Mesendoderm (in vitro differentiated cells): Measurements from ENCODE around the gene SLC6A13.

Experiments used
- DNase-seq: peaks from one replicate; pipeline ENCODE4 v3.0.0; 2013
- H2AK5ac ChIP-seq: 2 replicates; pipeline ENCODE4 v1.6.1; 2013; ENCODE audit warnings: low read length, inconsistent platforms
- H2BK120ac ChIP-seq: 2 replicates; pipeline ENCODE4 v1.6.1; 2013; ENCODE audit warnings: low read depth, mild to moderate bottlenecking, low read length, moderate library complexity, mixed read lengths
- H2BK15ac ChIP-seq: replicated peaks from 2 replicates; pipeline ENCODE4 v1.6.1; 2013; ENCODE audit warnings: low read depth, mild to moderate bottlenecking, moderate library complexity
- H2BK5ac ChIP-seq: 2 replicates; pipeline ENCODE4 v1.6.1; 2013; ENCODE audit warnings: low read length, inconsistent platforms
- H3K18ac ChIP-seq: 2 replicates; pipeline ENCODE4 v1.6.1; 2013; ENCODE audit warnings: mild to moderate bottlenecking, low read length, mixed read lengths
- H3K23ac ChIP-seq: one replicate; pipeline ENCODE4 v1.6.1; 2013; ENCODE audit warnings: low read length
- H3K27ac ChIP-seq: 2 replicates; pipeline ENCODE4 v1.5.1; 2013; ENCODE audit warnings: low read depth, mild to moderate bottlenecking, inconsistent platforms, low read length, moderate library complexity
- H3K27me3 ChIP-seq: 2 replicates; pipeline ENCODE4 v1.6.1; 2013; ENCODE audit warnings: low read length, control low read depth, mild to moderate bottlenecking, inconsistent platforms; ENCODE audit not compliant: insufficient read depth, poor library complexity
- H3K36me3 ChIP-seq: 2 replicates; pipeline ENCODE4 v1.6.1; 2013; ENCODE audit warnings: low read length, inconsistent platforms; ENCODE audit not compliant: control insufficient read depth, insufficient read depth
- H3K4ac ChIP-seq: one replicate; pipeline ENCODE4 v1.6.1; 2013; ENCODE audit warnings: low read depth, mild to moderate bottlenecking, low read length, moderate library complexity
- H3K4me1 ChIP-seq: 2 replicates; pipeline ENCODE4 v1.6.1; 2013; ENCODE audit warnings: low read depth, low read length, inconsistent platforms; ENCODE audit not compliant: control insufficient read depth
- H3K4me2 ChIP-seq: 2 replicates; pipeline ENCODE4 v1.6.1; 2013; ENCODE audit warnings: low read length
- H3K4me3 ChIP-seq: 2 replicates; pipeline ENCODE4 v1.5.1; 2013; ENCODE audit warnings: mild to moderate bottlenecking, low read length
- H3K56ac ChIP-seq: one replicate; pipeline ENCODE4 v1.6.1; 2013; ENCODE audit warnings: low read length
- H3K79me1 ChIP-seq: 2 replicates; pipeline ENCODE4 v1.6.1; 2013; ENCODE audit warnings: low read length, inconsistent platforms
- H3K79me2 ChIP-seq: 2 replicates; pipeline ENCODE4 v1.6.1; 2013; ENCODE audit warnings: mild to moderate bottlenecking, low read length; ENCODE audit not compliant: control insufficient read depth, insufficient read depth
- H3K9ac ChIP-seq: 2 replicates; pipeline ENCODE4 v1.6.1; 2013; ENCODE audit warnings: low read length, inconsistent platforms
- H4K5ac ChIP-seq: one replicate; pipeline ENCODE4 v1.6.1; 2013; ENCODE audit warnings: low read length
- H4K8ac ChIP-seq: one replicate; pipeline ENCODE4 v1.6.1; 2013; ENCODE audit warnings: low read depth, mild to moderate bottlenecking, control low read depth, low read length, moderate library complexity
- WGBS: extraction: QIAGEN DNeasy Blood & Tissue Kit; methylation state at CpG from one replicate; pipeline ENCODE4 v1.1.7; 2013; ENCODE audit warnings: low lambda C conversion rate, missing lambda C conversion rate; ENCODE audit not compliant: insufficient coverage; ENCODE audit errors: extremely low coverage; 5-methylcytosine and 5-hydroxymethylcytosine counted together

The SLC6A13 gene

GRCh38 chr12:232731-233614 is 29.7 kb downstream of the SLC6A13 start:
- H3K9ac ChIP-seq, result no peak overlapping the region
- no peak overlapping the region for H2BK15ac ChIP-seq
- H4K5ac ChIP-seq, result no peak overlapping the region
- no peak overlapping the region for H3K18ac ChIP-seq
- no peaks in the 10 kb centered on the region for H3K27me3 ChIP-seq
- H3K4me3 ChIP-seq, result no peak overlapping the region
- no peak overlapping the region for H3K23ac ChIP-seq
- WGBS, result no CpG with 5 or more reads among the region's 19 CpGs
- no peaks in the 10 kb centered on the region for H3K4me1 ChIP-seq
- H3K79me2 ChIP-seq, result no peaks in the 10 kb centered on the region
- H3K36me3 ChIP-seq, result no peaks in the 10 kb centered on the region
- H3K56ac ChIP-seq, result no peak overlapping the region
- no peak overlapping the region for H3K4me2 ChIP-seq
- no peak overlapping the region for H3K27ac ChIP-seq
- no peak overlapping the region for H2BK120ac ChIP-seq
- no peak overlapping the region for H2BK5ac ChIP-seq
- no peak overlapping the region for H4K8ac ChIP-seq
- DNase-seq, result no peak
- no peak overlapping the region for H3K4ac ChIP-seq
- H2AK5ac ChIP-seq, result no peak overlapping the region
- no peaks in the 10 kb centered on the region for H3K79me1 ChIP-seq

- H3K79me2 ChIP-seq, result no peaks in the 10 kb centered on the region
- no peak overlapping the region for H4K8ac ChIP-seq
- H3K27ac ChIP-seq, result no peak overlapping the region
- H3K23ac ChIP-seq, result no peak overlapping the region
- H2BK5ac ChIP-seq, result no peak overlapping the region
- no peaks in the 10 kb centered on the region for H3K27me3 ChIP-seq
- H4K5ac ChIP-seq, result no peak overlapping the region
- no peaks in the 10 kb centered on the region for H3K4me1 ChIP-seq
- no peak overlapping the region for H3K18ac ChIP-seq
- no peak overlapping the region for H3K9ac ChIP-seq
- no peak overlapping the region for H3K4me2 ChIP-seq
- H2BK120ac ChIP-seq, result no peak overlapping the region
- H3K4me3 ChIP-seq, result no peak overlapping the region
- H3K36me3 ChIP-seq, result no peaks in the 10 kb centered on the region
- DNase-seq, result no peak
- no peaks in the 10 kb centered on the region for H3K79me1 ChIP-seq
- H2AK5ac ChIP-seq, result no peak overlapping the region
- no peak overlapping the region for H2BK15ac ChIP-seq
- no CpG with 5 or more reads among the region's 14 CpGs for WGBS
- H3K56ac ChIP-seq, result no peak overlapping the region
- H3K4ac ChIP-seq, result no peak overlapping the region
These were observed 31.5 kb downstream of the SLC6A13 start for GRCh38 chr12:230925-231671.

- Histone ChIP-seq H4K5ac (no peak overlapping the region), H3K27me3 (no peaks in the 10 kb centered on the region)
- no CpG with 5 or more reads among the region's 26 CpGs for WGBS
These were observed 33.0 kb downstream of the SLC6A13 start for GRCh38 chr12:229441-230191.

GRCh38 chr12:228846-229200 is 33.8 kb downstream of the SLC6A13 start:
- Histone ChIP-seq H3K9ac (no peak overlapping the region), H2AK5ac (no peak overlapping the region), H3K4me1 (no peaks in the 10 kb centered on the region), H2BK5ac (no peak overlapping the region), H4K5ac (no peak overlapping the region), H2BK15ac (no peak overlapping the region), H3K79me1 (no peaks in the 10 kb centered on the region), H3K27ac (no peak overlapping the region), H3K18ac (no peak overlapping the region), H2BK120ac (no peak overlapping the region), H3K23ac (no peak overlapping the region), H4K8ac (no peak overlapping the region), H3K4ac (no peak overlapping the region), H3K4me3 (no peak overlapping the region), H3K36me3 (no peaks in the 10 kb centered on the region), H3K79me2 (no peaks in the 10 kb centered on the region), H3K27me3 (no peaks in the 10 kb centered on the region), H3K56ac (no peak overlapping the region), H3K4me2 (no peak overlapping the region)
- no peak for DNase-seq
- no CpG with 5 or more reads among the region's 3 CpGs for WGBS

More at GRCh38 chr12:229441-230191, 33.0 kb downstream of the SLC6A13 start:
- Histone ChIP-seq H3K56ac (no peak overlapping the region), H3K36me3 (no peaks in the 10 kb centered on the region), H3K27ac (no peak overlapping the region), H3K9ac (no peak overlapping the region), H2BK15ac (no peak overlapping the region), H3K23ac (no peak overlapping the region), H3K4me2 (no peak overlapping the region), H2AK5ac (no peak overlapping the region), H3K4ac (no peak overlapping the region), H3K79me2 (no peaks in the 10 kb centered on the region), H3K4me1 (no peaks in the 10 kb centered on the region), H3K79me1 (no peaks in the 10 kb centered on the region), H3K4me3 (no peak overlapping the region), H3K18ac (no peak overlapping the region), H2BK120ac (no peak overlapping the region), H2BK5ac (no peak overlapping the region), H4K8ac (no peak overlapping the region)
- DNase-seq, result no peak

- Histone ChIP-seq H3K27me3 (no peaks in the 10 kb centered on the region), H3K23ac (no peak overlapping the region), H4K5ac (no peak overlapping the region), H3K4me3 (no peak overlapping the region), H3K79me1 (no peaks in the 10 kb centered on the region), H3K79me2 (no peaks in the 10 kb centered on the region), H3K56ac (no peak overlapping the region), H4K8ac (no peak overlapping the region), H3K9ac (no peak overlapping the region), H3K36me3 (no peaks in the 10 kb centered on the region), H2BK5ac (no peak overlapping the region), H3K27ac (no peak overlapping the region), H2BK15ac (no peak overlapping the region), H3K18ac (no peak overlapping the region), H3K4me1 (no peaks in the 10 kb centered on the region), H3K4ac (no peak overlapping the region), H2BK120ac (no peak overlapping the region), H3K4me2 (no peak overlapping the region), H2AK5ac (no peak overlapping the region)
- no peak for DNase-seq
- no CpG with 5 or more reads among the region's 18 CpGs for WGBS
These were observed 34.5 kb downstream of the SLC6A13 start for GRCh38 chr12:227923-228845.
